Astrocyte (in vitro differentiated cells and primary cell): Measurements from ENCODE around the gene RSPH6A. TPM values are rescaled to one million over a fixed set of nuclear protein-coding genes. Genes with fewer than 3 reads are reported as not detected.

Source experiments
- DNase-seq: peaks from one replicate; pipeline ENCODE4 v3.0.0-alpha.2; 2010; ENCODE audit warnings: low read depth
- FAIRE-seq: peaks from 2 replicates; lab custom pipeline; 2011; peaks lifted over from hg19 to GRCh38; lab: Jason Lieb, UNC
- H2AFZ ChIP-seq: 2 replicates; pipeline ENCODE4 v1.6.0; 2012; ENCODE audit warnings: low read depth, low read length, inconsistent platforms
- H3K27ac ChIP-seq: 2 replicates; pipeline ENCODE4 v1.5.1; 2011; ENCODE audit warnings: low read depth, low read length, inconsistent platforms
- H3K27me3 ChIP-seq: 2 replicates; pipeline ENCODE4 v1.6.0; 2011; ENCODE audit warnings: low read length, inconsistent platforms; ENCODE audit not compliant: insufficient read depth
- H3K36me3 ChIP-seq: 2 replicates; pipeline ENCODE4 v1.5.1; 2011; ENCODE audit warnings: low read length, inconsistent platforms; ENCODE audit not compliant: insufficient read depth
- H3K4me1 ChIP-seq: 2 replicates; pipeline ENCODE4 v1.5.1; 2011; ENCODE audit warnings: low read length, inconsistent platforms; ENCODE audit not compliant: insufficient read depth
- H3K4me2 ChIP-seq: 2 replicates; pipeline ENCODE4 v1.6.0; 2012; ENCODE audit warnings: low read length, inconsistent platforms
- H3K4me3 ChIP-seq: 2 replicates; pipeline ENCODE4 v1.5.1; 2011; ENCODE audit warnings: low read depth, mild to moderate bottlenecking, low read length, inconsistent platforms; ENCODE audit not compliant: insufficient read depth
- H3K79me2 ChIP-seq: 2 replicates; pipeline ENCODE4 v1.6.0; 2012; ENCODE audit warnings: mild to moderate bottlenecking, low read length, inconsistent platforms; ENCODE audit not compliant: insufficient read depth
- H3K9ac ChIP-seq: 2 replicates; pipeline ENCODE4 v1.6.0; 2012; ENCODE audit warnings: mild to moderate bottlenecking, low read length, inconsistent platforms
- H3K9me3 ChIP-seq: 2 replicates; pipeline ENCODE4 v1.5.1; 2012; ENCODE audit warnings: low read depth, mild to moderate bottlenecking, low read length, inconsistent platforms; ENCODE audit not compliant: insufficient read depth
- H4K20me1 ChIP-seq: 2 replicates; pipeline ENCODE4 v1.6.0; 2012; ENCODE audit warnings: low read length, inconsistent platforms; ENCODE audit not compliant: insufficient read depth
- H3K27ac Mint-ChIP-seq: one replicate; pipeline ENCODE4 v1.8.0; 2021; ENCODE audit warnings: mild to moderate bottlenecking, mixed read lengths; ENCODE audit not compliant: unreplicated experiment
- H3K27me3 Mint-ChIP-seq: one replicate; pipeline ENCODE4 v1.8.0; 2021; ENCODE audit warnings: low read depth, mixed read lengths; ENCODE audit not compliant: unreplicated experiment
- H3K36me3 Mint-ChIP-seq: one replicate; pipeline ENCODE4 v1.8.0; 2021; ENCODE audit warnings: low read depth, mixed read lengths; ENCODE audit not compliant: unreplicated experiment
- H3K4me1 Mint-ChIP-seq: one replicate; pipeline ENCODE4 v1.8.0; 2021; ENCODE audit warnings: low read depth, mixed read lengths; ENCODE audit not compliant: unreplicated experiment
- H3K4me3 Mint-ChIP-seq: one replicate; pipeline ENCODE4 v1.8.0; 2021; ENCODE audit warnings: mild to moderate bottlenecking, moderate library complexity, mixed read lengths; ENCODE audit not compliant: unreplicated experiment
- H3K9me3 Mint-ChIP-seq: one replicate; pipeline ENCODE4 v1.8.0; 2021; ENCODE audit warnings: mild to moderate bottlenecking, mixed read lengths; ENCODE audit not compliant: unreplicated experiment
- CTCF ChIP-seq: IDR thresholded peaks from 2 replicates; pipeline ENCODE4 v1.5.1; 2011; ENCODE audit warnings: low read depth, mild to moderate bottlenecking, inconsistent platforms, low read length, moderate library complexity; ENCODE audit not compliant: insufficient read depth
- EZH2 ChIP-seq: IDR thresholded peaks from 2 replicates; pipeline ENCODE4 v1.6.1; 2012; ENCODE audit warnings: mild to moderate bottlenecking, low read length, inconsistent platforms; ENCODE audit not compliant: insufficient read depth
- total RNA-seq: library from RNA; stranded (reverse); gene quantifications from 2 replicates; pipeline ENCODE4 v1.2.1, GENCODE V29; 2021

Gene RSPH6A
- total RNA-seq, 1 donor from 2014 or later, result 0.23 TPM

GRCh38 chr19:45793178-45793564, 21.9 kb downstream of the RSPH6A start:
- Mint-ChIP-seq H3K36me3 (peaks cover 9% of the 10 kb centered on the region), H3K27ac (peak overlapping the region; percentile 53), H3K4me3 (peak overlapping the region; percentile 81), H3K27me3 (peaks cover 2% of the 10 kb centered on the region), H3K9me3 (no peaks in the 10 kb centered on the region), H3K4me1 (peaks cover 14% of the 10 kb centered on the region)
- Histone ChIP-seq H4K20me1 (peaks cover 32% of the 10 kb centered on the region), H3K4me2 (peak overlapping the region; percentile 72), H3K36me3 (peaks cover 11% of the 10 kb centered on the region), H2AFZ (peak overlapping the region; percentile 48), H3K79me2 (peaks cover 35% of the 10 kb centered on the region), H3K9ac (no peak overlapping the region), H3K27ac (peak overlapping the region; percentile 54), H3K27me3 (no peaks in the 10 kb centered on the region), H3K4me3 (no peak overlapping the region), H3K4me1 (peaks cover 9% of the 10 kb centered on the region), H3K9me3 (no peaks in the 10 kb centered on the region)
- no peak for TF ChIP-seq CTCF
- no peak for TF ChIP-seq EZH2
- DNase-seq (no peak), FAIRE-seq (no peak)

GRCh38 chr19:45792470-45793177, 22.5 kb downstream of the RSPH6A start, which contains the start of gene DMWD:
Gene DMWD (minus strand): TSS chr19:45792845. CDS start chr19:45792756, 89 bp downstream.
- Histone ChIP-seq H3K9me3 (no peaks in the 10 kb centered on the region), H3K36me3 (peaks cover 13% of the 10 kb centered on the region), H2AFZ (peak within 1 kb of the TSS; percentile 73), H4K20me1 (peaks cover 37% of the 10 kb centered on the region), H3K4me2 (peak within 1 kb of the TSS; percentile 99), H3K27ac (peak within 1 kb of the TSS; percentile 62), H3K4me1 (peaks cover 9% of the 10 kb centered on the region), H3K79me2 (peaks cover 39% of the 10 kb centered on the region), H3K9ac (peak within 1 kb of the TSS; percentile 92), H3K4me3 (peak within 1 kb of the TSS; percentile 92), H3K27me3 (no peaks in the 10 kb centered on the region)
- Mint-ChIP-seq H3K36me3 (peaks cover 13% of the 10 kb centered on the region), H3K27me3 (peaks cover 2% of the 10 kb centered on the region), H3K27ac (peak within 1 kb of the TSS; percentile 93), H3K9me3 (no peaks in the 10 kb centered on the region), H3K4me3 (peak within 1 kb of the TSS; percentile 95), H3K4me1 (peaks cover 14% of the 10 kb centered on the region)
- peak; percentile 90 for DNase-seq
- no peak for FAIRE-seq
- TF ChIP-seq CTCF (no peak), EZH2 (no peak)
